OCI-LY7 (cell line): ENCODE results near the gene ABCC3.

Experiments
- EZH2phosphoT487 ChIP-seq: fragments of 200-600 bp; sonication (generic); IDR thresholded peaks from 2 replicates; pipeline ENCODE4 v1.6.1; 2018; ENCODE audit warnings: low read depth, borderline replicate concordance, mild to moderate bottlenecking, mixed run types, antibody characterized with exemption, low read length, moderate library complexity, mixed read lengths
- TF ChIP-seq, protein P1 (sequence below): fragments of 200-600 bp; sonication (generic); conservative IDR thresholded peaks from 2 replicates; pipeline ENCODE4 v1.5.1; 2014; ENCODE audit warnings: mild to moderate bottlenecking, antibody characterized with exemption, low read length, moderate library complexity, mixed read lengths

GRCh38 chr17:50685691-50686493, 51.2 kb downstream of the ABCC3 start:
- TF ChIP-seq, protein P1, sequence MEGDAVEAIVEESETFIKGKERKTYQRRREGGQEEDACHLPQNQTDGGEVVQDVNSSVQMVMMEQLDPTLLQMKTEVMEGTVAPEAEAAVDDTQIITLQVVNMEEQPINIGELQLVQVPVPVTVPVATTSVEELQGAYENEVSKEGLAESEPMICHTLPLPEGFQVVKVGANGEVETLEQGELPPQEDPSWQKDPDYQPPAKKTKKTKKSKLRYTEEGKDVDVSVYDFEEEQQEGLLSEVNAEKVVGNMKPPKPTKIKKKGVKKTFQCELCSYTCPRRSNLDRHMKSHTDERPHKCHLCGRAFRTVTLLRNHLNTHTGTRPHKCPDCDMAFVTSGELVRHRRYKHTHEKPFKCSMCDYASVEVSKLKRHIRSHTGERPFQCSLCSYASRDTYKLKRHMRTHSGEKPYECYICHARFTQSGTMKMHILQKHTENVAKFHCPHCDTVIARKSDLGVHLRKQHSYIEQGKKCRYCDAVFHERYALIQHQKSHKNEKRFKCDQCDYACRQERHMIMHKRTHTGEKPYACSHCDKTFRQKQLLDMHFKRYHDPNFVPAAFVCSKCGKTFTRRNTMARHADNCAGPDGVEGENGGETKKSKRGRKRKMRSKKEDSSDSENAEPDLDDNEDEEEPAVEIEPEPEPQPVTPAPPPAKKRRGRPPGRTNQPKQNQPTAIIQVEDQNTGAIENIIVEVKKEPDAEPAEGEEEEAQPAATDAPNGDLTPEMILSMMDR = no peak
- no peak for TF ChIP-seq EZH2phosphoT487
